Karpas-422 (cell line): Measurements from ENCODE around the gene HBA2. TPM values are rescaled to one million over a fixed set of nuclear protein-coding genes. Genes with fewer than 3 reads are reported as not detected.
"Not testable (repeated sequence)": the region's sequence is repeated elsewhere in the genome, so short reads cannot be mapped to it uniquely, and the experiment has no call there.

Experiments
- DNase-seq: peaks from one replicate; pipeline ENCODE4 v3.0.0-alpha.2; 2015
- H2AFZ ChIP-seq: fragments of 200-600 bp; sonication (generic); 2 replicates; pipeline ENCODE4 v1.6.1; 2014; ENCODE audit warnings: antibody characterized with exemption, low read length, mixed read lengths
- H3K27ac ChIP-seq: fragments of 200-600 bp; sonication (generic); 2 replicates; pipeline ENCODE4 v1.5.1; 2014; ENCODE audit warnings: mild to moderate bottlenecking, low read length, moderate library complexity
- H3K27me3 ChIP-seq: fragments of 200-600 bp; sonication (generic); 2 replicates; pipeline ENCODE4 v1.6.1; 2014; ENCODE audit warnings: low read length, mixed read lengths
- H3K36me3 ChIP-seq: fragments of 200-600 bp; sonication (generic); 2 replicates; pipeline ENCODE4 v1.6.1; 2014; ENCODE audit warnings: low read length, mixed read lengths; ENCODE audit not compliant: insufficient read depth
- H3K4me1 ChIP-seq: fragments of 200-600 bp; sonication (generic); 2 replicates; pipeline ENCODE4 v1.6.1; 2014; ENCODE audit warnings: mild to moderate bottlenecking, low read length, mixed read lengths
- H3K4me2 ChIP-seq: fragments of 200-600 bp; sonication (generic); 2 replicates; pipeline ENCODE4 v1.6.1; 2014; ENCODE audit warnings: low read length, low read depth, mild to moderate bottlenecking; ENCODE audit not compliant: poor library complexity, severe bottlenecking
- H3K4me3 ChIP-seq: fragments of 200-600 bp; sonication (generic); 2 replicates; pipeline ENCODE4 v1.5.1; 2014; ENCODE audit warnings: mild to moderate bottlenecking, antibody characterized with exemption, low read length, mixed read lengths
- H3K79me2 ChIP-seq: fragments of 200-600 bp; sonication (generic); 2 replicates; pipeline ENCODE4 v1.6.1; 2014; ENCODE audit warnings: mild to moderate bottlenecking, low read length, mixed read lengths
- H3K9ac ChIP-seq: fragments of 200-600 bp; sonication (generic); 2 replicates; pipeline ENCODE4 v1.6.0; 2014; ENCODE audit warnings: low read length
- H3K9me2 ChIP-seq: fragments of 200-600 bp; sonication (generic), shearing (Covaris generic); replicated peaks from 2 replicates; pipeline ENCODE4 v1.6.0; 2014; ENCODE audit warnings: mild to moderate bottlenecking, low read length, moderate library complexity; ENCODE audit not compliant: insufficient read depth
- H3K9me3 ChIP-seq: fragments of 300-700, 200-600 bp; sonication (generic); 2 replicates; pipeline ENCODE4 v1.6.1; 2014; ENCODE audit warnings: low read length, mixed read lengths
- H4K20me1 ChIP-seq: fragments of 200-600 bp; sonication (generic); 2 replicates; pipeline ENCODE4 v1.6.1; 2014; ENCODE audit warnings: mild to moderate bottlenecking, antibody characterized with exemption, low read length, low read depth; ENCODE audit not compliant: insufficient read depth
- total RNA-seq: library from RNA; depleted of rRNA; stranded (reverse); fragments of >200 nt; shearing (Covaris generic); gene quantifications from 2 replicates; pipeline ENCODE4 v1.2.3, GENCODE V29; 2014; ENCODE audit warnings: low replicate concordance

HBA2 gene
- total RNA-seq, 1 experiment from 2014 or later: not detected

GRCh38 chr16:189604-190186 is 17.0 kb downstream of the HBA2 start:
- Histone ChIP-seq H3K9ac (no peak overlapping the region), H3K9me2 (no peaks in the 10 kb centered on the region), H3K9me3 (no peaks in the 10 kb centered on the region), H4K20me1 (no peaks in the 10 kb centered on the region), H3K36me3 (peaks cover 36% of the 10 kb centered on the region; the same call in 1 of the 2 replicates), H3K79me2 (no peaks in the 10 kb centered on the region), H3K4me2 (no peak overlapping the region), H3K4me3 (no peak overlapping the region), H3K4me1 (no peaks in the 10 kb centered on the region), H2AFZ (no peak overlapping the region), H3K27ac (no peak overlapping the region), H3K27me3 (no peaks in the 10 kb centered on the region)
- no peak for DNase-seq

DNA sequence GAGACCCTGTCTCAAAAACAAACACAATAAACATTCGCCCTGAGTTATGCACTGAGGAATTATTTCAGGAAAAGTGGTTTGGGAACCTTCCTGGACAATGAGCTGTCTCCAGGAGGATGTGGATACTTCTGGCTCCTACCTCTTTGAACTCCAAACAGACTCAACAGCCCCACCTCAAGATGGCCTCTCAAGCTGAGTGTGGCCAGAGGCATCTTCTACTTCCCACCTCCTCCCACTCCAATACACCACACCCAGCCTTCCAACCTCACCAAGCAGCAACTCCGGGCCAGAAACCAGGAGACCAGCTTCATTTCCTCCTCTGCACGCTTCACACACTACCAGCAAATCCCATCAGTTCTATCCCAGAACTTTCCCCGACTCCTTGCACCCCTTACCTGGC is 19.2 kb downstream of the HBA2 start:
- H3K36me3 ChIP-seq: peaks cover 41% of the 10 kb centered on the region; the same call in 1 of the 2 replicates
- no peak overlapping the region for H3K4me3 ChIP-seq
- no peaks in the 10 kb centered on the region for H4K20me1 ChIP-seq
- no peaks in the 10 kb centered on the region for H3K27me3 ChIP-seq
- no peak overlapping the region for H3K4me2 ChIP-seq
- H3K9me3 ChIP-seq: no peaks in the 10 kb centered on the region
- H2AFZ ChIP-seq: no peak overlapping the region
- DNase-seq: no peak
- H3K4me1 ChIP-seq: no peaks in the 10 kb centered on the region
- no peaks in the 10 kb centered on the region for H3K9me2 ChIP-seq
- H3K27ac ChIP-seq: no peak overlapping the region
- no peak overlapping the region for H3K9ac ChIP-seq
- no peaks in the 10 kb centered on the region for H3K79me2 ChIP-seq

GRCh38 chr16:192686-193085 is 20.0 kb downstream of the HBA2 start:
- Histone ChIP-seq H3K9ac (no peak overlapping the region), H3K36me3 (peaks cover 43% of the 10 kb centered on the region)
- no peak for DNase-seq

GRCh38 chr16:193441-193840 is 20.8 kb downstream of the HBA2 start:
- Histone ChIP-seq H3K4me2 (no peak overlapping the region), H3K36me3 (peaks cover 45% of the 10 kb centered on the region)

More at GRCh38 chr16:192686-193085, 20.0 kb downstream of the HBA2 start:
- no peaks in the 10 kb centered on the region for H3K27me3 ChIP-seq
- no peaks in the 10 kb centered on the region for H3K4me1 ChIP-seq
- H3K4me3 ChIP-seq: no peak overlapping the region
- no peak overlapping the region for H3K27ac ChIP-seq
- no peaks in the 10 kb centered on the region for H3K9me2 ChIP-seq
- H3K4me2 ChIP-seq: no peak overlapping the region
- H2AFZ ChIP-seq: no peak overlapping the region
- no peaks in the 10 kb centered on the region for H3K9me3 ChIP-seq
- H4K20me1 ChIP-seq: 0 out of 2 replicates have a peak, but pooled peaks cover 3% of the 10 kb centered on the region
- H3K79me2 ChIP-seq: no peaks in the 10 kb centered on the region

GRCh38 chr16:194516-194915 is 21.8 kb downstream of the HBA2 start:
- Histone ChIP-seq H3K9me3 (no peaks in the 10 kb centered on the region), H4K20me1 (0 out of 2 replicates have a peak, but pooled peaks cover 4% of the 10 kb centered on the region), H3K27me3 (no peaks in the 10 kb centered on the region), H3K9ac (no peak overlapping the region), H3K79me2 (no peaks in the 10 kb centered on the region), H3K27ac (no peak overlapping the region), H2AFZ (no peak overlapping the region), H3K4me1 (no peaks in the 10 kb centered on the region), H3K9me2 (no peaks in the 10 kb centered on the region), H3K36me3 (peaks cover 42% of the 10 kb centered on the region), H3K4me3 (no peak overlapping the region), H3K4me2 (no peak overlapping the region)
- DNase-seq: no peak

More at GRCh38 chr16:193441-193840, 20.8 kb downstream of the HBA2 start:
- no peak for DNase-seq
- Histone ChIP-seq H3K9ac (no peak overlapping the region), H3K4me1 (no peaks in the 10 kb centered on the region), H3K4me3 (no peak overlapping the region), H3K27ac (no peak overlapping the region), H4K20me1 (0 out of 2 replicates have a peak, but pooled peaks cover 4% of the 10 kb centered on the region), H3K9me2 (no peaks in the 10 kb centered on the region), H3K79me2 (no peaks in the 10 kb centered on the region), H2AFZ (no peak overlapping the region), H3K9me3 (no peaks in the 10 kb centered on the region), H3K27me3 (no peaks in the 10 kb centered on the region)

DNA sequence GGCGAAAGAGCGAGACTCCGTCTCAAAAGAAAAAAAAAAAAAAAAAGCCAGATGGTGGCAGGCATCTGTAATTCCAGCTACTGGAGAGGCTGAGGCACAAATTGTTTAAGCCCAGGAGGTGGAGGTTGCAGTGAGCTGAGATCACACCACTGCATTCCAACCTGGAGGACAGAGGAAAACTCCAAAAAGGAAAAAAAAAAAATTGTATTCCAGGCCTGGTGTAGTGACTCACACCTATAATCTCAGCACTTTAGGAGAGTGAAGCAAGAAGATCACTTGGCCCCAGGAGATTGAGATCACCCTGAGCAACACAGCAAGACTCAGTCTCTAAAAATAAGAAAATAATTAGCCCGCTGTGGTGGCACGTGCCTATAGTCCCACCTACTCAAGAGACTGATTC is 27.7 kb downstream of the HBA2 start:
- H4K20me1 ChIP-seq: 0 out of 2 replicates have a peak, but pooled peaks cover 8% of the 10 kb centered on the region
- DNase-seq: no peak
- H3K9me2 ChIP-seq: no peaks in the 10 kb centered on the region
- no peak overlapping the region for H3K4me3 ChIP-seq
- no peaks in the 10 kb centered on the region for H3K27me3 ChIP-seq
- no peak overlapping the region for H3K9ac ChIP-seq
- peaks cover 40% of the 10 kb centered on the region for H3K36me3 ChIP-seq
- H3K27ac ChIP-seq: no peak overlapping the region
- no peak overlapping the region for H3K4me2 ChIP-seq
- H3K4me1 ChIP-seq: no peaks in the 10 kb centered on the region
- no peak overlapping the region for H2AFZ ChIP-seq
- H3K9me3 ChIP-seq: no peaks in the 10 kb centered on the region
- 0 out of 2 replicates have a peak, but pooled peaks cover 4% of the 10 kb centered on the region for H3K79me2 ChIP-seq

GRCh38 chr16:203246-203645 is 30.6 kb downstream of the HBA2 start:
- Histone ChIP-seq H3K27me3 (no peaks in the 10 kb centered on the region), H2AFZ (no peak overlapping the region), H3K9ac (no peak overlapping the region), H3K79me2 (peaks cover 7% of the 10 kb centered on the region; the same call in 1 of the 2 replicates), H3K9me3 (no peaks in the 10 kb centered on the region), H3K36me3 (peaks cover 43% of the 10 kb centered on the region), H3K9me2 (no peaks in the 10 kb centered on the region), H3K27ac (no peak overlapping the region), H3K4me2 (no peak overlapping the region), H3K4me1 (no peaks in the 10 kb centered on the region), H3K4me3 (no peak overlapping the region), H4K20me1 (0 out of 2 replicates have a peak, but pooled peaks cover 4% of the 10 kb centered on the region)
- no peak for DNase-seq

DNA sequence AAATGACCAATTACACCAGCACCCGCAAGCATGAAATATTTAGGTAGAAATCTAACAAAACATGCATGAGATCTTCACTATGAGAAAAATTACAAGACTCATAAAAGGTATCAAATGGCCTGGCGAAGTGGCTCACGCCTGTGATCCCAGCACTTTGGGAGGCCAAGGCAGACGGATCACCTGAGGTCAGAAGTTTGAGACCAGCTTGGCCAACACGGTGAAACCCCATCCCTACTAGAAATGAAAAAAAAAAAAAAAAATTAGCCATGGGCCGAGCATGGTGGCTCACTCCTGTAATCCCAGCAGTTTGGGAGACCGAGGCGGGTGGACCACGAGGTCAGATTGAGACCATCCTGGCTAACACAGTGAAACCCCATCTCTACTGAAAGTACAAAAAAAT is 31.4 kb downstream of the HBA2 start:
- not testable (repeated sequence) for H3K9me2 ChIP-seq, H4K20me1 ChIP-seq, H3K9me3 ChIP-seq, H2AFZ ChIP-seq, H3K27me3 ChIP-seq, DNase-seq, H3K4me3 ChIP-seq, H3K4me1 ChIP-seq, H3K9ac ChIP-seq, H3K27ac ChIP-seq, H3K4me2 ChIP-seq
- peaks cover 43% of the 10 kb centered on the region for H3K36me3 ChIP-seq
- peaks cover 14% of the 10 kb centered on the region for H3K79me2 ChIP-seq
